Keratinocyte (primary cell): ENCODE data around the gene SOWAHB. TPM values are rescaled to one million over a fixed set of nuclear protein-coding genes. Genes with fewer than 3 reads are reported as not detected.

Experiments used
- DNase-seq: peaks from one replicate; pipeline ENCODE4 v3.0.0-alpha.2; 2011; ENCODE audit warnings: low read depth, missing footprints, low spot score
- FAIRE-seq: peaks from 2 replicates; lab custom pipeline; 2011; peaks lifted over from hg19 to GRCh38; lab: Jason Lieb, UNC
- H2AFZ ChIP-seq: 2 replicates; pipeline ENCODE4 v1.6.0; 2012; ENCODE audit warnings: low read length, control low read depth, inconsistent platforms; ENCODE audit not compliant: control insufficient read depth
- H3K27ac ChIP-seq: 2 replicates; pipeline ENCODE4 v1.5.1; 2011; ENCODE audit warnings: low read length; ENCODE audit not compliant: control insufficient read depth, insufficient read depth
- H3K27me3 ChIP-seq: 3 replicates; pipeline ENCODE4 v1.6.0; 2011; ENCODE audit warnings: low read length; ENCODE audit not compliant: control insufficient read depth, insufficient read depth; ENCODE audit errors: extremely low read depth
- H3K36me3 ChIP-seq, 2 experiments: 2 replicates in 1 of 2; 3 replicates in 1 of 2; pipeline ENCODE4 v1.5.1; 2011; ENCODE audit warnings: low read length in 2 of 2, mild to moderate bottlenecking in 1 of 2; ENCODE audit not compliant: control insufficient read depth in 2 of 2, insufficient read depth in 2 of 2; ENCODE audit errors: extremely low read depth in 1 of 2
- H3K4me1 ChIP-seq: 3 replicates; pipeline ENCODE4 v1.5.1; 2011; ENCODE audit warnings: low read length; ENCODE audit not compliant: control insufficient read depth, insufficient read depth; ENCODE audit errors: extremely low read depth
- H3K4me2 ChIP-seq: 3 replicates; pipeline ENCODE4 v1.6.0; 2011; ENCODE audit warnings: low read depth, low read length; ENCODE audit not compliant: control insufficient read depth, insufficient read depth; ENCODE audit errors: extremely low read depth
- H3K4me3 ChIP-seq, 3 experiments: fragments of 200-600 bp in 1 of 3; sonication (generic) in 1 of 3; 2 replicates in 2 of 3; 3 replicates in 1 of 3; pipeline ENCODE4 v1.5.1; 2011 to 2016; ENCODE audit warnings: low read length in 3 of 3, mild to moderate bottlenecking in 3 of 3, control low read depth in 2 of 3, inconsistent platforms in 1 of 3, low read depth in 1 of 3, mixed read lengths in 1 of 3, mixed run types in 1 of 3, moderate library complexity in 1 of 3; ENCODE audit not compliant: control insufficient read depth in 2 of 3, insufficient read depth in 2 of 3; ENCODE audit errors: extremely low read depth in 1 of 3
- H3K79me2 ChIP-seq: 2 replicates; pipeline ENCODE4 v1.6.0; 2012; ENCODE audit warnings: low read length; ENCODE audit not compliant: control insufficient read depth, insufficient read depth
- H3K9ac ChIP-seq: 3 replicates; pipeline ENCODE4 v1.6.0; 2011; ENCODE audit warnings: low read length; ENCODE audit not compliant: control insufficient read depth, insufficient read depth; ENCODE audit errors: extremely low read depth
- H3K9me1 ChIP-seq: 3 replicates; pipeline ENCODE4 v1.6.0; 2011; ENCODE audit warnings: low read length; ENCODE audit not compliant: control insufficient read depth, insufficient read depth; ENCODE audit errors: extremely low read depth
- H3K9me3 ChIP-seq: 2 replicates; pipeline ENCODE4 v1.5.1; 2012; ENCODE audit warnings: low read depth, low read length; ENCODE audit not compliant: control insufficient read depth
- H4K20me1 ChIP-seq: 3 replicates; pipeline ENCODE4 v1.6.0; 2011; ENCODE audit warnings: low read length; ENCODE audit not compliant: control insufficient read depth, insufficient read depth; ENCODE audit errors: extremely low read depth
- CTCF ChIP-seq, 3 experiments: IDR thresholded peaks in 1 of 3; conservative IDR thresholded peaks in 1 of 3; optimal IDR thresholded peaks in 1 of 3; 2 replicates in 2 of 3; 3 replicates in 1 of 3; pipeline versions ENCODE3 to v1.5.1; 2011; ENCODE audit warnings: low read length in 3 of 3, mild to moderate bottlenecking in 3 of 3, moderate library complexity in 2 of 3, control low read depth in 1 of 3, inconsistent platforms in 1 of 3; ENCODE audit not compliant: insufficient read depth in 2 of 3; ENCODE audit errors: extremely low read depth in 1 of 3
- EZH2 ChIP-seq: IDR thresholded peaks from one replicate; pipeline ENCODE4 v1.6.1; 2012; ENCODE audit warnings: inconsistent platforms, mild to moderate bottlenecking, low read length, moderate library complexity
- dilution Hi-C: fragments of 300-500 bp; cut with MboI; formaldehyde crosslinking; loops from one replicate; pipeline ENCODE4 v1.7.0; 2020; ENCODE audit warnings: low sequenced_read_pairs; ENCODE audit not compliant: extremely low pct_ligation_motif_present
- polyA plus RNA-seq, 5 experiments: library from polyadenylated mRNA; depleted of rRNA in 3 of 5; stranded (reverse) in 3 of 5; stranded (forward) in 1 of 5; unstranded in 1 of 5; fragments of >200 nt; gene quantifications; 1 replicate in 1 of 5; 2 replicates in 3 of 5; 3 replicates in 1 of 5; pipeline versions ENCODE4 v1.2.1 to v1.2.3, GENCODE V29; 2011 to 2012; ENCODE audit warnings: missing spikeins in 2 of 5, low read depth in 1 of 5, low replicate concordance in 1 of 5

SOWAHB gene
- polyA plus RNA-seq, 1 donor (not counting 4 experiments of a cell fraction or from before 2014, with no cell fraction given), result 0.18 TPM

GRCh38 chr4:76939184-76939583, 41.2 kb upstream of the SOWAHB start:
- Histone ChIP-seq H3K4me1 (peaks cover 8% of the 10 kb centered on the region), H3K36me3 (no peaks in the 10 kb centered on the region), H3K9ac (no peak overlapping the region), H3K27ac (no peak overlapping the region), H3K27me3 (no peaks in the 10 kb centered on the region), H4K20me1 (no peaks in the 10 kb centered on the region), H3K4me3 (no peak overlapping the region), H3K79me2 (no peaks in the 10 kb centered on the region), H3K9me1 (no peaks in the 10 kb centered on the region), H2AFZ (no peak overlapping the region), H3K4me2 (no peak overlapping the region), H3K9me3 (no peaks in the 10 kb centered on the region)
- DNase-seq (no peak), FAIRE-seq (no peak)
- dilution Hi-C loops, result no loop called here
- TF ChIP-seq EZH2 (no peak), CTCF (optimal IDR thresholded peaks at IDR 0.05 in 1 of 3, IDR thresholded peaks at IDR 0.05 in 1 of 3, conservative IDR thresholded peaks at IDR 0.05 in 1 of 3; ENCODE audit: extremely low read depth in 1 of 3, insufficient read depth in 2 of 3, low read length in 3 of 3) (no peak)

- H3K4me2 ChIP-seq, result no peak overlapping the region
- DNase-seq (no peak), FAIRE-seq (no peak)
- dilution Hi-C loops, result no loop called here
- TF ChIP-seq EZH2 (no peak), CTCF (optimal IDR thresholded peaks at IDR 0.05 in 1 of 3, IDR thresholded peaks at IDR 0.05 in 1 of 3, conservative IDR thresholded peaks at IDR 0.05 in 1 of 3; ENCODE audit: extremely low read depth in 1 of 3, insufficient read depth in 2 of 3, low read length in 3 of 3) (no peak)
- H3K79me2 ChIP-seq, result no peaks in the 10 kb centered on the region
- peaks cover 11% of the 10 kb centered on the region for H3K4me1 ChIP-seq
- H3K9ac ChIP-seq, result no peak overlapping the region
- no peaks in the 10 kb centered on the region for H4K20me1 ChIP-seq
- H3K9me1 ChIP-seq, result no peaks in the 10 kb centered on the region
- H3K9me3 ChIP-seq, result no peaks in the 10 kb centered on the region
- no peak overlapping the region for H2AFZ ChIP-seq
- no peak overlapping the region for H3K4me3 ChIP-seq
- no peaks in the 10 kb centered on the region for H3K27me3 ChIP-seq
- no peaks in the 10 kb centered on the region for H3K36me3 ChIP-seq
- H3K27ac ChIP-seq, result no peak overlapping the region
These were observed 33.8 kb upstream of the SOWAHB start for GRCh38 chr4:76931576-76932276.
